Liver (tissue), 9 donors: ENCODE measurements around the gene APPL1. TPM values are rescaled to one million over a fixed set of nuclear protein-coding genes. Genes with fewer than 3 reads are reported as not detected.

Experiments used
- DNase-seq: peaks from one replicate; pipeline ENCODE4 v3.0.0-alpha.2; 2017; ENCODE audit warnings: low spot score
- H3K27ac ChIP-seq, 2 donors: one replicate each; pipeline ENCODE4 v1.7.0; 2013; ENCODE audit warnings: inconsistent platforms in 2 of 2, low read length in 2 of 2, control low read depth in 1 of 2, low read depth in 1 of 2, mild to moderate bottlenecking in 1 of 2
- H3K27me3 ChIP-seq, 4 donors: one replicate each; pipeline versions ENCODE4 v1.6.1 to v1.7.0; 2013; ENCODE audit warnings: low read length in 3 of 4, inconsistent platforms in 1 of 4, mild to moderate bottlenecking in 1 of 4, moderate library complexity in 1 of 4; ENCODE audit not compliant: control insufficient read depth in 4 of 4, insufficient read depth in 4 of 4
- H3K36me3 ChIP-seq, 4 donors: one replicate each; pipeline versions ENCODE4 v1.6.1 to v1.7.0; 2013; ENCODE audit warnings: low read length in 3 of 4, mild to moderate bottlenecking in 3 of 4, low read depth in 1 of 4, moderate library complexity in 1 of 4; ENCODE audit not compliant: control insufficient read depth in 4 of 4, insufficient read depth in 3 of 4
- H3K4me1 ChIP-seq, 4 donors: one replicate each; pipeline versions ENCODE4 v1.6.1 to v1.7.0; 2013; ENCODE audit warnings: low read length in 3 of 4, mild to moderate bottlenecking in 3 of 4, moderate library complexity in 1 of 4; ENCODE audit not compliant: control insufficient read depth in 4 of 4, insufficient read depth in 4 of 4
- H3K4me3 ChIP-seq, 3 donors: one replicate each; pipeline versions ENCODE4 v1.6.1 to v1.7.0; 2013; ENCODE audit warnings: low read length in 3 of 3, control low read depth in 1 of 3, low read depth in 1 of 3, mild to moderate bottlenecking in 1 of 3
- H3K9ac ChIP-seq, 2 donors: one replicate each; pipeline ENCODE4 v1.7.0; 2013; ENCODE audit warnings: low read length in 2 of 2, mild to moderate bottlenecking in 2 of 2, moderate library complexity in 2 of 2, control low read depth in 1 of 2, low read depth in 1 of 2
- H3K9me3 ChIP-seq, 4 donors: one replicate each; pipeline versions ENCODE4 v1.6.1 to v1.7.0; 2013; ENCODE audit warnings: low read length in 3 of 4; ENCODE audit not compliant: control insufficient read depth in 4 of 4
- ATF3 ChIP-seq: IDR thresholded peaks from 2 replicates; pipeline ENCODE4 v1.6.1; 2016; ENCODE audit warnings: antibody characterized with exemption
- CTCF ChIP-seq: fragments of 150-350 bp; IDR thresholded peaks from 2 replicates; pipeline ENCODE4 v1.5.1; 2017; ENCODE audit warnings: improper control_type of control experiment, low read depth, low read length; ENCODE audit not compliant: missing input control
- FOXA1 ChIP-seq: IDR thresholded peaks from 2 replicates; pipeline ENCODE4 v1.6.1; 2016; ENCODE audit warnings: antibody characterized with exemption
- FOXA2 ChIP-seq: IDR thresholded peaks from 2 replicates; pipeline ENCODE4 v1.6.1; 2016; ENCODE audit warnings: antibody characterized with exemption
- GABPA ChIP-seq, 2 donors: IDR thresholded peaks in 1 of 2; conservative IDR thresholded peaks in 1 of 2; 2 replicates each; pipeline ENCODE4 v1.6.1; 2016; ENCODE audit warnings: antibody characterized with exemption in 2 of 2, mild to moderate bottlenecking in 1 of 2, moderate library complexity in 1 of 2
- HNF4A ChIP-seq, 2 donors: conservative IDR thresholded peaks; 2 replicates each; pipeline ENCODE4 v1.6.1; 2016; ENCODE audit warnings: antibody characterized with exemption in 2 of 2, mild to moderate bottlenecking in 2 of 2
- HNF4G ChIP-seq: IDR thresholded peaks from 2 replicates; pipeline ENCODE4 v1.6.1; 2016; ENCODE audit warnings: antibody characterized with exemption
- JUND ChIP-seq, 2 donors: IDR thresholded peaks; 2 replicates each; pipeline ENCODE4 v1.6.1; 2016; ENCODE audit warnings: antibody characterized with exemption in 2 of 2
- MAX ChIP-seq: IDR thresholded peaks from 2 replicates; pipeline ENCODE4 v1.6.1; 2016; ENCODE audit warnings: antibody characterized with exemption
- RAD21 ChIP-seq, 2 donors: IDR thresholded peaks; 2 replicates each; pipeline ENCODE4 v1.6.1; 2016; ENCODE audit warnings: antibody characterized with exemption in 2 of 2, mild to moderate bottlenecking in 2 of 2
- RXRA ChIP-seq, 2 donors: IDR thresholded peaks; 2 replicates each; pipeline ENCODE4 v1.6.1; 2017 to 2018; ENCODE audit warnings: antibody characterized with exemption in 2 of 2, mild to moderate bottlenecking in 1 of 2
- TAF1 ChIP-seq: conservative IDR thresholded peaks from 2 replicates; pipeline ENCODE4 v1.6.1; 2016; ENCODE audit warnings: antibody characterized with exemption, mild to moderate bottlenecking
- WGBS: extraction: QIAGEN DNeasy Blood & Tissue Kit; methylation state at CpG from one replicate; pipeline ENCODE4 v1.1.7; 2013; 5-methylcytosine and 5-hydroxymethylcytosine counted together
- polyA plus RNA-seq, 2 donors: library from polyadenylated mRNA; stranded (reverse) in 1 of 2; unstranded in 1 of 2; fragments of 200-250 nt in 1 of 2; fragments of >200 nt in 1 of 2; fragmentation: Nextera tagmentation in 1 of 2; extraction: Ambion mirVana in 1 of 2; gene quantifications; one replicate each; pipeline versions ENCODE4 v1.2.1 to v1.2.3, GENCODE V29; 2013 to 2015
- total RNA-seq, 2 donors: library from RNA; depleted of rRNA; stranded (reverse); fragments of >200 nt; gene quantifications; one replicate each; pipeline ENCODE4 v1.2.3, GENCODE V29; 2014
- TF ChIP-seq, protein P1 (sequence below): IDR thresholded peaks from 2 replicates; pipeline ENCODE4 v1.6.1; 2016; ENCODE audit warnings: antibody characterized with exemption, mild to moderate bottlenecking
- TF ChIP-seq, protein P2 (sequence below): IDR thresholded peaks from 2 replicates; pipeline ENCODE4 v1.6.1; 2016; ENCODE audit warnings: antibody characterized with exemption
- donor health status: healthy.
- donor health status: healthy.
- donor health status: healthy.
- donor health status: healthy.
- donor health status: healthy.

The APPL1 gene
- total and polyA plus RNA-seq, 4 donors: 7.7 to 30.3 (median 19.2) TPM

DNA sequence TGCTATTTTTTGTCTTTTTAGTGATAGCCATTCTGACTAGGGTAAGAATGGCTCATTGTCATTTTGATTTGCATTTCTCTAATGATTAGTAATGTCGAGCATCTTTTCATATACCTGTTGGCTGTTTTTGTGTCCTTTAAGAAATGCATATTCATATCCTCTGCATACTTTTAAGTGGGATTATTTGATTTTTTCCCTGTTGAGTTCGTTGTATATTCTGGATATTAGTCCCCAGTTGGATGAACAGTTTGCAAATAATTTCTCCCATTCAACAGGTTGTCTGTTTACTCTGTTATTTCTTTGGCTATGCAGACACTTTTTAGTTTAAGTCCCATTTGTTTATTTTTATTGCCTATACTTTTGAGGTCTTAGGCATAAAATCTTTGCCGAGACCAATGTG lies 34.4 kb downstream of the APPL1 start:
- TF ChIP-seq MAX (no peak), HNF4A (conservative IDR thresholded peaks at IDR 0.05) (no peak), FOXA1 (no peak)
- peaks cover 3 to 43% (median 33%) of the 10 kb centered on the region in 4 donors for H3K36me3 ChIP-seq
- no peak for DNase-seq
- H3K27me3 ChIP-seq: no peaks in the 10 kb centered on the region
- no peak overlapping the region for H3K4me3 ChIP-seq
- no peak overlapping the region for H3K27ac ChIP-seq
- H3K9ac ChIP-seq: no peak overlapping the region
- no peaks in the 10 kb centered on the region for H3K4me1 ChIP-seq
- 93% methylated on average over 3 of the region's 3 CpGs for WGBS
- H3K9me3 ChIP-seq: no peaks in the 10 kb centered on the region

- Histone ChIP-seq H3K9ac (no peak overlapping the region), H3K4me3 (no peak overlapping the region), H3K36me3 (peaks cover 1 to 51% (median 29%) of the 10 kb centered on the region in 4 donors), H3K4me1 (no peaks in the 10 kb centered on the region), H3K27me3 (no peaks in the 10 kb centered on the region), H3K27ac (no peak overlapping the region), H3K9me3 (no peaks in the 10 kb centered on the region)
- TF ChIP-seq, protein P1, sequence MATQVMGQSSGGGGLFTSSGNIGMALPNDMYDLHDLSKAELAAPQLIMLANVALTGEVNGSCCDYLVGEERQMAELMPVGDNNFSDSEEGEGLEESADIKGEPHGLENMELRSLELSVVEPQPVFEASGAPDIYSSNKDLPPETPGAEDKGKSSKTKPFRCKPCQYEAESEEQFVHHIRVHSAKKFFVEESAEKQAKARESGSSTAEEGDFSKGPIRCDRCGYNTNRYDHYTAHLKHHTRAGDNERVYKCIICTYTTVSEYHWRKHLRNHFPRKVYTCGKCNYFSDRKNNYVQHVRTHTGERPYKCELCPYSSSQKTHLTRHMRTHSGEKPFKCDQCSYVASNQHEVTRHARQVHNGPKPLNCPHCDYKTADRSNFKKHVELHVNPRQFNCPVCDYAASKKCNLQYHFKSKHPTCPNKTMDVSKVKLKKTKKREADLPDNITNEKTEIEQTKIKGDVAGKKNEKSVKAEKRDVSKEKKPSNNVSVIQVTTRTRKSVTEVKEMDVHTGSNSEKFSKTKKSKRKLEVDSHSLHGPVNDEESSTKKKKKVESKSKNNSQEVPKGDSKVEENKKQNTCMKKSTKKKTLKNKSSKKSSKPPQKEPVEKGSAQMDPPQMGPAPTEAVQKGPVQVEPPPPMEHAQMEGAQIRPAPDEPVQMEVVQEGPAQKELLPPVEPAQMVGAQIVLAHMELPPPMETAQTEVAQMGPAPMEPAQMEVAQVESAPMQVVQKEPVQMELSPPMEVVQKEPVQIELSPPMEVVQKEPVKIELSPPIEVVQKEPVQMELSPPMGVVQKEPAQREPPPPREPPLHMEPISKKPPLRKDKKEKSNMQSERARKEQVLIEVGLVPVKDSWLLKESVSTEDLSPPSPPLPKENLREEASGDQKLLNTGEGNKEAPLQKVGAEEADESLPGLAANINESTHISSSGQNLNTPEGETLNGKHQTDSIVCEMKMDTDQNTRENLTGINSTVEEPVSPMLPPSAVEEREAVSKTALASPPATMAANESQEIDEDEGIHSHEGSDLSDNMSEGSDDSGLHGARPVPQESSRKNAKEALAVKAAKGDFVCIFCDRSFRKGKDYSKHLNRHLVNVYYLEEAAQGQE: no peak
- DNase-seq: no peak
- WGBS: 91% methylated on average over 1 of the region's 1 CpG
Measured at GRCh38 chr3:57268416-57268815, 40.9 kb downstream of the APPL1 start.

GRCh38 chr3:57274845-57275244 lies 47.3 kb downstream of the APPL1 start:
- no peak overlapping the region for H3K27ac ChIP-seq
- peaks cover 1 to 27% (median 10%) of the 10 kb centered on the region in 4 donors for H3K36me3 ChIP-seq
- H3K9ac ChIP-seq: no peak overlapping the region
- H3K9me3 ChIP-seq: no peaks in the 10 kb centered on the region
- no peak for DNase-seq
- no peaks in the 10 kb centered on the region for H3K27me3 ChIP-seq
- H3K4me1 ChIP-seq: no peaks in the 10 kb centered on the region
- no peak for TF ChIP-seq HNF4A (conservative IDR thresholded peaks at IDR 0.05)
- no peak for TF ChIP-seq TAF1
- no peak for TF ChIP-seq GABPA (IDR thresholded peaks at IDR 0.05 in 1 of 2, conservative IDR thresholded peaks at IDR 0.05 in 1 of 2)
- H3K4me3 ChIP-seq: no peak overlapping the region
- 98% methylated on average over 6 of the region's 6 CpGs for WGBS

GRCh38 chr3:57275393-57275792 lies 47.9 kb downstream of the APPL1 start:
- 97% methylated on average over 2 of the region's 2 CpGs for WGBS
- TF ChIP-seq RAD21 (IDR thresholded peaks at IDR 0.05) (no peak), JUND (IDR thresholded peaks at IDR 0.05) (no peak), FOXA2 (no peak), GABPA (IDR thresholded peaks at IDR 0.05 in 1 of 2, conservative IDR thresholded peaks at IDR 0.05 in 1 of 2) (no peak), TAF1 (no peak), CTCF (no peak), ATF3 (no peak), RXRA (IDR thresholded peaks at IDR 0.05) (no peak), HNF4G (no peak)
- TF ChIP-seq, protein P2, sequence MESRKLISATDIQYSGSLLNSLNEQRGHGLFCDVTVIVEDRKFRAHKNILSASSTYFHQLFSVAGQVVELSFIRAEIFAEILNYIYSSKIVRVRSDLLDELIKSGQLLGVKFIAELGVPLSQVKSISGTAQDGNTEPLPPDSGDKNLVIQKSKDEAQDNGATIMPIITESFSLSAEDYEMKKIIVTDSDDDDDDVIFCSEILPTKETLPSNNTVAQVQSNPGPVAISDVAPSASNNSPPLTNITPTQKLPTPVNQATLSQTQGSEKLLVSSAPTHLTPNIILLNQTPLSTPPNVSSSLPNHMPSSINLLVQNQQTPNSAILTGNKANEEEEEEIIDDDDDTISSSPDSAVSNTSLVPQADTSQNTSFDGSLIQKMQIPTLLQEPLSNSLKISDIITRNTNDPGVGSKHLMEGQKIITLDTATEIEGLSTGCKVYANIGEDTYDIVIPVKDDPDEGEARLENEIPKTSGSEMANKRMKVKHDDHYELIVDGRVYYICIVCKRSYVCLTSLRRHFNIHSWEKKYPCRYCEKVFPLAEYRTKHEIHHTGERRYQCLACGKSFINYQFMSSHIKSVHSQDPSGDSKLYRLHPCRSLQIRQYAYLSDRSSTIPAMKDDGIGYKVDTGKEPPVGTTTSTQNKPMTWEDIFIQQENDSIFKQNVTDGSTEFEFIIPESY: no peak

More at GRCh38 chr3:57275393-57275792, 47.9 kb downstream of the APPL1 start:
- Histone ChIP-seq H3K9me3 (no peaks in the 10 kb centered on the region), H3K27me3 (no peaks in the 10 kb centered on the region), H3K27ac (no peak overlapping the region), H3K36me3 (peaks cover 0 to 23% (median 4%) of the 10 kb centered on the region in 4 donors), H3K4me3 (no peak overlapping the region), H3K9ac (no peak overlapping the region), H3K4me1 (no peaks in the 10 kb centered on the region)
- DNase-seq: no peak
